SK-N-SH treated with all-trans-retinoic acid at 6 μM for 48 hours (cell line): ENCODE measurements around the gene GLT8D1.

ENCODE experiments used
- ARNTL ChIP-seq: fragments of 450-650 bp; formaldehyde crosslinking; IDR thresholded peaks from 2 replicates; pipeline ENCODE4 v1.5.0; 2020; ENCODE audit warnings: low read depth, mild to moderate bottlenecking, moderate library complexity, borderline replicate concordance
- BACH2 ChIP-seq: fragments of 250-450 bp; sonication (Bioruptor Pico); IDR thresholded peaks from 2 replicates; pipeline ENCODE4 v1.9.0; 2021; ENCODE audit warnings: mild to moderate bottlenecking, borderline replicate concordance
- ESRRG ChIP-seq: fragments of 250-450 bp; sonication (Bioruptor Pico); IDR thresholded peaks from 2 replicates; pipeline ENCODE4 v1.6.1; 2021; ENCODE audit warnings: mild to moderate bottlenecking
- OSR1 ChIP-seq: fragments of 250-450 bp; sonication (Bioruptor Pico); IDR thresholded peaks from 2 replicates; pipeline ENCODE4 v1.8.0; 2022; ENCODE audit warnings: moderate library complexity, mild to moderate bottlenecking, inconsistent platforms
- SNAI2 ChIP-seq: fragments of 250-450 bp; sonication (Bioruptor Pico); IDR thresholded peaks from 2 replicates; pipeline ENCODE4 v1.5.0; 2020; ENCODE audit warnings: mild to moderate bottlenecking, moderate library complexity
- TOX ChIP-seq: fragments of 250-450 bp; sonication (Bioruptor Pico); IDR thresholded peaks from 2 replicates; pipeline ENCODE4 v1.8.0; 2021; ENCODE audit warnings: mild to moderate bottlenecking, moderate library complexity, borderline replicate concordance
- ZC3H10 ChIP-seq: fragments of 250-450 bp; sonication (Bioruptor Pico); IDR thresholded peaks from 2 replicates; pipeline ENCODE4 v1.5.1; 2021; ENCODE audit warnings: mild to moderate bottlenecking, moderate library complexity
- ZFP3 ChIP-seq: fragments of 250-450 bp; sonication (Bioruptor Pico); IDR thresholded peaks from 2 replicates; pipeline ENCODE4 v1.5.0; 2020; ENCODE audit warnings: mild to moderate bottlenecking, moderate library complexity
- ZNF565 ChIP-seq: fragments of 450-650 bp; formaldehyde crosslinking; conservative IDR thresholded peaks from 2 replicates; pipeline ENCODE4 v1.5.0; 2020; ENCODE audit warnings: low read depth, mild to moderate bottlenecking, moderate library complexity
- ZNF8 ChIP-seq: fragments of 450-650 bp; formaldehyde crosslinking; IDR thresholded peaks from 2 replicates; pipeline ENCODE4 v1.5.0; 2020; ENCODE audit warnings: mild to moderate bottlenecking, moderate library complexity
- TF ChIP-seq, protein P1 (sequence below): fragments of 250-450 bp; sonication (Bioruptor Pico); IDR thresholded peaks from 2 replicates; pipeline ENCODE4 v1.8.0; 2020; ENCODE audit warnings: mild to moderate bottlenecking, moderate library complexity, borderline replicate concordance
- TF ChIP-seq, protein P2 (sequence below): fragments of 250-450 bp; sonication (Bioruptor Pico); IDR thresholded peaks from 2 replicates; pipeline ENCODE4 v1.5.1; 2021; ENCODE audit warnings: mild to moderate bottlenecking, moderate library complexity
- TF ChIP-seq, protein P3 (sequence below): fragments of 250-450 bp; sonication (Bioruptor Pico); IDR thresholded peaks from 2 replicates; pipeline ENCODE4 v1.5.0; 2020; ENCODE audit warnings: mild to moderate bottlenecking, moderate library complexity

DNA sequence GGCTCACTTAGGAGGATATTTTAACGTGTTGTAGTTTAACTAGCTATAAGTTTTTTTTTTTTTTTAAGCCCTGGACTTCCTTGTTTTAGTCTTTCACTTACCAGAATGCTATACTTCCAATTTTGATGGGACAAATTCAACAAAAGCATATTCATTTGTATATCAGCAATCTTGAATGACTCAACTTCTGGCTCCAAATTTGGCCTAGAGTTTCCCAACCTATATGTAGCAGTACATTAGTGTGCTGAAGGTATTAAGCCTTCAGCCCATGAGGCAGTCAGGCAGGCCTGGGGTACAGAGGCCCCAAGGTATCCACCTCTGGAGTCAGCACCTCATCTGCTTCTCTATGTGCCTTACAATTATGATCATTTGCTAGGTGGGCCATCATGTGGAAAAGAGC lies 25.8 kb downstream of the GLT8D1 start:
- TF ChIP-seq BACH2 (no peak), ARNTL (CRISPR knock-in tag) (no peak), ZFP3 (CRISPR knock-in tag) (no peak), SNAI2 (CRISPR knock-in tag) (no peak), ESRRG (CRISPR knock-in tag) (no peak), ZC3H10 (no peak), TOX (CRISPR knock-in tag) (no peak), ZNF8 (CRISPR knock-in tag) (no peak), OSR1 (CRISPR knock-in tag) (no peak), ZNF565 (CRISPR knock-in tag) (no peak)
- TF ChIP-seq, protein P1, sequence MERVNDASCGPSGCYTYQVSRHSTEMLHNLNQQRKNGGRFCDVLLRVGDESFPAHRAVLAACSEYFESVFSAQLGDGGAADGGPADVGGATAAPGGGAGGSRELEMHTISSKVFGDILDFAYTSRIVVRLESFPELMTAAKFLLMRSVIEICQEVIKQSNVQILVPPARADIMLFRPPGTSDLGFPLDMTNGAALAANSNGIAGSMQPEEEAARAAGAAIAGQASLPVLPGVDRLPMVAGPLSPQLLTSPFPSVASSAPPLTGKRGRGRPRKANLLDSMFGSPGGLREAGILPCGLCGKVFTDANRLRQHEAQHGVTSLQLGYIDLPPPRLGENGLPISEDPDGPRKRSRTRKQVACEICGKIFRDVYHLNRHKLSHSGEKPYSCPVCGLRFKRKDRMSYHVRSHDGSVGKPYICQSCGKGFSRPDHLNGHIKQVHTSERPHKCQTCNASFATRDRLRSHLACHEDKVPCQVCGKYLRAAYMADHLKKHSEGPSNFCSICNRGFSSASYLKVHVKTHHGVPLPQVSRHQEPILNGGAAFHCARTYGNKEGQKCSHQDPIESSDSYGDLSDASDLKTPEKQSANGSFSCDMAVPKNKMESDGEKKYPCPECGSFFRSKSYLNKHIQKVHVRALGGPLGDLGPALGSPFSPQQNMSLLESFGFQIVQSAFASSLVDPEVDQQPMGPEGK (CRISPR knock-in tag), result no peak
- TF ChIP-seq, protein P2, sequence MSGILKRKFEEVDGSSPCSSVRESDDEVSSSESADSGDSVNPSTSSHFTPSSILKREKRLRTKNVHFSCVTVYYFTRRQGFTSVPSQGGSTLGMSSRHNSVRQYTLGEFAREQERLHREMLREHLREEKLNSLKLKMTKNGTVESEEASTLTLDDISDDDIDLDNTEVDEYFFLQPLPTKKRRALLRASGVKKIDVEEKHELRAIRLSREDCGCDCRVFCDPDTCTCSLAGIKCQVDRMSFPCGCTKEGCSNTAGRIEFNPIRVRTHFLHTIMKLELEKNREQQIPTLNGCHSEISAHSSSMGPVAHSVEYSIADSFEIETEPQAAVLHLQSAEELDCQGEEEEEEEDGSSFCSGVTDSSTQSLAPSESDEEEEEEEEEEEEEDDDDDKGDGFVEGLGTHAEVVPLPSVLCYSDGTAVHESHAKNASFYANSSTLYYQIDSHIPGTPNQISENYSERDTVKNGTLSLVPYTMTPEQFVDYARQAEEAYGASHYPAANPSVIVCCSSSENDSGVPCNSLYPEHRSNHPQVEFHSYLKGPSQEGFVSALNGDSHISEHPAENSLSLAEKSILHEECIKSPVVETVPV (CRISPR knock-in tag), result no peak
- TF ChIP-seq, protein P3, sequence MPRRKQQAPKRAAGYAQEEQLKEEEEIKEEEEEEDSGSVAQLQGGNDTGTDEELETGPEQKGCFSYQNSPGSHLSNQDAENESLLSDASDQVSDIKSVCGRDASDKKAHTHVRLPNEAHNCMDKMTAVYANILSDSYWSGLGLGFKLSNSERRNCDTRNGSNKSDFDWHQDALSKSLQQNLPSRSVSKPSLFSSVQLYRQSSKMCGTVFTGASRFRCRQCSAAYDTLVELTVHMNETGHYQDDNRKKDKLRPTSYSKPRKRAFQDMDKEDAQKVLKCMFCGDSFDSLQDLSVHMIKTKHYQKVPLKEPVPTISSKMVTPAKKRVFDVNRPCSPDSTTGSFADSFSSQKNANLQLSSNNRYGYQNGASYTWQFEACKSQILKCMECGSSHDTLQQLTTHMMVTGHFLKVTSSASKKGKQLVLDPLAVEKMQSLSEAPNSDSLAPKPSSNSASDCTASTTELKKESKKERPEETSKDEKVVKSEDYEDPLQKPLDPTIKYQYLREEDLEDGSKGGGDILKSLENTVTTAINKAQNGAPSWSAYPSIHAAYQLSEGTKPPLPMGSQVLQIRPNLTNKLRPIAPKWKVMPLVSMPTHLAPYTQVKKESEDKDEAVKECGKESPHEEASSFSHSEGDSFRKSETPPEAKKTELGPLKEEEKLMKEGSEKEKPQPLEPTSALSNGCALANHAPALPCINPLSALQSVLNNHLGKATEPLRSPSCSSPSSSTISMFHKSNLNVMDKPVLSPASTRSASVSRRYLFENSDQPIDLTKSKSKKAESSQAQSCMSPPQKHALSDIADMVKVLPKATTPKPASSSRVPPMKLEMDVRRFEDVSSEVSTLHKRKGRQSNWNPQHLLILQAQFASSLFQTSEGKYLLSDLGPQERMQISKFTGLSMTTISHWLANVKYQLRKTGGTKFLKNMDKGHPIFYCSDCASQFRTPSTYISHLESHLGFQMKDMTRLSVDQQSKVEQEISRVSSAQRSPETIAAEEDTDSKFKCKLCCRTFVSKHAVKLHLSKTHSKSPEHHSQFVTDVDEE (CRISPR knock-in tag), result no peak
